HL-60 (cell line): ENCODE results near the gene CARMIL1.

ENCODE experiments used
- GABPA ChIP-seq: IDR thresholded peaks from 2 replicates; pipeline ENCODE4 v1.6.1; 2012; ENCODE audit warnings: low read depth
- POLR2AphosphoS5 ChIP-seq: IDR thresholded peaks from 2 replicates; pipeline ENCODE4 v1.6.1; 2012; ENCODE audit warnings: low read depth
- REST ChIP-seq: IDR thresholded peaks from 2 replicates; pipeline ENCODE4 v1.6.1; 2012; ENCODE audit warnings: low read depth; ENCODE audit not compliant: insufficient replicate concordance
- TF ChIP-seq, protein P1 (sequence below): IDR thresholded peaks from one replicate; pipeline ENCODE4 v1.5.1; 2011; ENCODE audit warnings: low read length, control low read depth, inconsistent platforms; ENCODE audit not compliant: insufficient read depth

GRCh38 chr6:25407431-25407830 is 128.3 kb downstream of the CARMIL1 start:
- TF ChIP-seq POLR2AphosphoS5: no peak
- TF ChIP-seq, protein P1, sequence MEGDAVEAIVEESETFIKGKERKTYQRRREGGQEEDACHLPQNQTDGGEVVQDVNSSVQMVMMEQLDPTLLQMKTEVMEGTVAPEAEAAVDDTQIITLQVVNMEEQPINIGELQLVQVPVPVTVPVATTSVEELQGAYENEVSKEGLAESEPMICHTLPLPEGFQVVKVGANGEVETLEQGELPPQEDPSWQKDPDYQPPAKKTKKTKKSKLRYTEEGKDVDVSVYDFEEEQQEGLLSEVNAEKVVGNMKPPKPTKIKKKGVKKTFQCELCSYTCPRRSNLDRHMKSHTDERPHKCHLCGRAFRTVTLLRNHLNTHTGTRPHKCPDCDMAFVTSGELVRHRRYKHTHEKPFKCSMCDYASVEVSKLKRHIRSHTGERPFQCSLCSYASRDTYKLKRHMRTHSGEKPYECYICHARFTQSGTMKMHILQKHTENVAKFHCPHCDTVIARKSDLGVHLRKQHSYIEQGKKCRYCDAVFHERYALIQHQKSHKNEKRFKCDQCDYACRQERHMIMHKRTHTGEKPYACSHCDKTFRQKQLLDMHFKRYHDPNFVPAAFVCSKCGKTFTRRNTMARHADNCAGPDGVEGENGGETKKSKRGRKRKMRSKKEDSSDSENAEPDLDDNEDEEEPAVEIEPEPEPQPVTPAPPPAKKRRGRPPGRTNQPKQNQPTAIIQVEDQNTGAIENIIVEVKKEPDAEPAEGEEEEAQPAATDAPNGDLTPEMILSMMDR: no peak
- no peak for TF ChIP-seq GABPA
- no peak for TF ChIP-seq REST
